HepG2 (cell line): ENCODE results near the gene BICRA. TPM values are rescaled to one million over a fixed set of nuclear protein-coding genes. Genes with fewer than 3 reads are reported as not detected.
A peak's percentile ranks its signal among the peaks of the same experiment; 100 is the strongest.

Source experiments
- ARNT2 ChIP-seq: sonication (generic); formaldehyde crosslinking; IDR thresholded peaks from 2 replicates; pipeline ENCODE4 v1.8.0; 2022; ENCODE audit warnings: mild to moderate bottlenecking, low read depth, missing genetic modification reagents, moderate library complexity
- ATF7-NPFF ChIP-seq: sonication (generic); formaldehyde crosslinking; IDR thresholded peaks from 2 replicates; pipeline ENCODE4 v1.8.1; 2023; ENCODE audit warnings: mild to moderate bottlenecking, low read depth, missing genetic modification reagents, moderate library complexity
- CBFB ChIP-seq: sonication (generic); formaldehyde crosslinking; IDR thresholded peaks from 2 replicates; pipeline ENCODE4 v1.4.0; 2020; ENCODE audit warnings: missing genetic modification reagents
- FIP1L1 ChIP-seq: fragments of 200-400 bp; formaldehyde crosslinking; IDR thresholded peaks from 2 replicates; pipeline ENCODE4 v1.6.1; 2018; ENCODE audit warnings: low read depth, mild to moderate bottlenecking, low read length, moderate library complexity, borderline replicate concordance; ENCODE audit not compliant: insufficient read depth
- FOXJ3 ChIP-seq: sonication (generic); formaldehyde crosslinking; IDR thresholded peaks from 2 replicates; pipeline ENCODE4 v1.4.0; 2020; ENCODE audit warnings: missing genetic modification reagents, mild to moderate bottlenecking, borderline replicate concordance
- HMG20A ChIP-seq: IDR thresholded peaks from 2 replicates; pipeline ENCODE4 v1.6.1; 2016; ENCODE audit warnings: borderline replicate concordance
- HNRNPH1 ChIP-seq: fragments of 200-400 bp; formaldehyde crosslinking; optimal IDR thresholded peaks from 2 replicates; pipeline ENCODE3; 2017; ENCODE audit warnings: mild to moderate bottlenecking, low read depth, low read length
- ISX ChIP-seq: sonication (generic); formaldehyde crosslinking; conservative IDR thresholded peaks from 2 replicates; pipeline ENCODE4 v1.5.0; 2020; ENCODE audit warnings: missing genetic modification reagents
- JDP2 ChIP-seq: sonication (generic); formaldehyde crosslinking; IDR thresholded peaks from 2 replicates; pipeline ENCODE4 v1.8.1; 2022; ENCODE audit warnings: missing genetic modification reagents, borderline replicate concordance
- JUNB ChIP-seq: sonication (generic); formaldehyde crosslinking; IDR thresholded peaks from 2 replicates; pipeline ENCODE4 v1.8.0; 2022; ENCODE audit warnings: missing genetic modification reagents, mild to moderate bottlenecking, borderline replicate concordance
- KAT8 ChIP-seq: IDR thresholded peaks from 2 replicates; pipeline ENCODE4 v1.6.1; 2016; ENCODE audit warnings: missing genetic modification reagents, missing compliant biosample characterization
- SKI ChIP-seq: fragments of 450-650 bp; IDR thresholded peaks from one replicate; pipeline ENCODE4 v1.6.1; 2018; ENCODE audit warnings: mild to moderate bottlenecking; ENCODE audit not compliant: partially characterized antibody
- ZNF296 ChIP-seq: sonication (generic); formaldehyde crosslinking; conservative IDR thresholded peaks from 2 replicates; pipeline ENCODE4 v1.5.0; 2020; ENCODE audit warnings: mild to moderate bottlenecking, missing genetic modification reagents
- ZNF616 ChIP-seq: sonication (generic); formaldehyde crosslinking; IDR thresholded peaks from 2 replicates; pipeline ENCODE4 v1.5.0; 2020; ENCODE audit warnings: low read depth, mild to moderate bottlenecking, missing genetic modification reagents
- ZNF883 ChIP-seq: sonication (generic); formaldehyde crosslinking; IDR thresholded peaks from 2 replicates; pipeline ENCODE4 v1.5.1; 2020; ENCODE audit warnings: mild to moderate bottlenecking, missing genetic modification reagents; ENCODE audit errors: not compliant biosample characterization
- polyA plus RNA-seq, 8 experiments: library from polyadenylated mRNA; depleted of rRNA in 3 of 8; stranded (reverse) in 7 of 8; unstranded in 1 of 8; fragments of >200 nt; fragmentation: Illumina TruSeq in 4 of 8; extraction: Trizol in 4 of 8; gene quantifications; 2 replicates each; pipeline versions ENCODE4 v1.2.1 to v1.2.3, GENCODE V29; 2011 to 2016; ENCODE audit warnings: low read depth in 4 of 8, missing spikeins in 1 of 8, mixed read lengths in 1 of 8; ENCODE audit not compliant: insufficient read depth in 1 of 8
- total RNA-seq, 5 experiments: library from RNA; depleted of rRNA; stranded (reverse); fragments of >200 nt; fragmentation: Illumina TruSeq; extraction: Trizol; gene quantifications; 2 replicates each; pipeline ENCODE4 v1.2.3, GENCODE V29; 2016; ENCODE audit warnings: low read depth in 1 of 5
- TF ChIP-seq, protein P1 (sequence below): sonication (generic); formaldehyde crosslinking; IDR thresholded peaks from 2 replicates; pipeline ENCODE4 v1.5.1; 2020; ENCODE audit warnings: mild to moderate bottlenecking, moderate library complexity, missing genetic modification reagents
- TF ChIP-seq, protein P2 (sequence below): sonication (generic); formaldehyde crosslinking; IDR thresholded peaks from 2 replicates; pipeline ENCODE4 v1.4.0; 2020; ENCODE audit warnings: missing genetic modification reagents
- TF ChIP-seq, protein P3 (sequence below): sonication (generic); formaldehyde crosslinking; IDR thresholded peaks from 2 replicates; pipeline ENCODE4 v1.8.0; 2023; ENCODE audit warnings: mild to moderate bottlenecking, missing genetic modification reagents
- TF ChIP-seq, protein P4 (sequence below): sonication (generic); formaldehyde crosslinking; IDR thresholded peaks from 2 replicates; pipeline ENCODE4 v1.4.0; 2020; ENCODE audit warnings: mild to moderate bottlenecking, low read depth, missing genetic modification reagents
- TF ChIP-seq, protein P5 (sequence below): sonication (generic); formaldehyde crosslinking; IDR thresholded peaks from 2 replicates; pipeline ENCODE4 v1.4.0; 2020; ENCODE audit warnings: missing genetic modification reagents

Gene BICRA
- total and polyA plus RNA-seq, 2 of the 13 experiments (the other 11 are each of a cell fraction or from before 2014, with no cell fraction given): 0.55 to 0.71 TPM

DNA sequence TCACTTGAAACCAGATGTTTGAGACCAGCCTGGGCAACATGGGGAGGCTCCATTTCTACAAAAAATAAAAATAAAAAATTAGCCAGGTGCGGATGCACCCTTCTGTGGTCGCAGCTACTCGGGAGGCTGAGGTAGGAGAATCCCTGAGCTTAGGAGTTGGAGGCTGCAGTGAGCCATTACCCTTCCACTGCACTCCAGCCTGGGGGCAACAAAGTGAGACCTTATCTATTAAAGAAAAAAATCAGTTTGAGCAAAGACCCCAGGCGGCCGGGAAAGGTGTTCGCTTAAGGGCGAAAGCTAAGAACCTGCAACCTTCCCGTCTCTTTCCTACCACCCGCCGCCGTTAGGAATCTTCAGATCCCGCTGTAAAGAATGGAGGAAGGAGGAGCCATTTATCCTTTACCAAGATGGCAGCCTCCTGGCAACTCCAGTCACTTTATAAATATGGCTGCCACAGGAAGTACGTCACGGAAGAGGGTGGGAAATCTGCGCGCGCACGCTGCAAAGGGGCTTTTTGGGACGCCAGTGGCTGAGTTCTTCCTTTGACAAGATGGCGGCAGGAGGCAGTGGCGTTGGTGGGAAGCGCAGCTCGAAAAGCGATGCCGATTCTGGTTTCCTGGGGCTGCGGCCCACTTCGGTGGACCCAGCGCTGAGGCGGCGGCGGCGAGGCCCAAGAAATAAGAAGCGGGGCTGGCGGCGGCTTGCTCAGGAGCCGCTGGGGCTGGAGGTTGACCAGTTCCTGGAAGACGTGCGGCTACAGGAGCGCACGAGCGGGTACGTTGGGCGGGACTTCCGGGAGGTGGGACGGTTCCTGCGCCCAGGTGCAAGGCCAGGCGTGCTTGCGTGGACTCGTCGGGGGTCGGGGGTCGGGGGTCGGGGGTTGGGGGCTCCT, 136.3 kb downstream of the BICRA start, which contains the start of gene NOP53 (continued):
- TF ChIP-seq JUNB (CRISPR knock-in tag): no peak
- no peak for TF ChIP-seq HNRNPH1
- 0 out of 2 replicates have a peak, but pooled peaks have one; percentile 20 for TF ChIP-seq ATF7-NPFF (CRISPR knock-in tag)
- no peak for TF ChIP-seq HMG20A (CRISPR knock-in tag)
- TF ChIP-seq, protein P1, sequence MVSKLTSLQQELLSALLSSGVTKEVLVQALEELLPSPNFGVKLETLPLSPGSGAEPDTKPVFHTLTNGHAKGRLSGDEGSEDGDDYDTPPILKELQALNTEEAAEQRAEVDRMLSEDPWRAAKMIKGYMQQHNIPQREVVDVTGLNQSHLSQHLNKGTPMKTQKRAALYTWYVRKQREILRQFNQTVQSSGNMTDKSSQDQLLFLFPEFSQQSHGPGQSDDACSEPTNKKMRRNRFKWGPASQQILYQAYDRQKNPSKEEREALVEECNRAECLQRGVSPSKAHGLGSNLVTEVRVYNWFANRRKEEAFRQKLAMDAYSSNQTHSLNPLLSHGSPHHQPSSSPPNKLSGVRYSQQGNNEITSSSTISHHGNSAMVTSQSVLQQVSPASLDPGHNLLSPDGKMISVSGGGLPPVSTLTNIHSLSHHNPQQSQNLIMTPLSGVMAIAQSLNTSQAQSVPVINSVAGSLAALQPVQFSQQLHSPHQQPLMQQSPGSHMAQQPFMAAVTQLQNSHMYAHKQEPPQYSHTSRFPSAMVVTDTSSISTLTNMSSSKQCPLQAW (CRISPR knock-in tag): peak; percentile 44; the same call in 1 of the 2 replicates
- TF ChIP-seq, protein P2, sequence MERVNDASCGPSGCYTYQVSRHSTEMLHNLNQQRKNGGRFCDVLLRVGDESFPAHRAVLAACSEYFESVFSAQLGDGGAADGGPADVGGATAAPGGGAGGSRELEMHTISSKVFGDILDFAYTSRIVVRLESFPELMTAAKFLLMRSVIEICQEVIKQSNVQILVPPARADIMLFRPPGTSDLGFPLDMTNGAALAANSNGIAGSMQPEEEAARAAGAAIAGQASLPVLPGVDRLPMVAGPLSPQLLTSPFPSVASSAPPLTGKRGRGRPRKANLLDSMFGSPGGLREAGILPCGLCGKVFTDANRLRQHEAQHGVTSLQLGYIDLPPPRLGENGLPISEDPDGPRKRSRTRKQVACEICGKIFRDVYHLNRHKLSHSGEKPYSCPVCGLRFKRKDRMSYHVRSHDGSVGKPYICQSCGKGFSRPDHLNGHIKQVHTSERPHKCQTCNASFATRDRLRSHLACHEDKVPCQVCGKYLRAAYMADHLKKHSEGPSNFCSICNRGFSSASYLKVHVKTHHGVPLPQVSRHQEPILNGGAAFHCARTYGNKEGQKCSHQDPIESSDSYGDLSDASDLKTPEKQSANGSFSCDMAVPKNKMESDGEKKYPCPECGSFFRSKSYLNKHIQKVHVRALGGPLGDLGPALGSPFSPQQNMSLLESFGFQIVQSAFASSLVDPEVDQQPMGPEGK (CRISPR knock-in tag): peak; percentile 25; the same call in 1 of the 2 replicates
- TF ChIP-seq, protein P3, sequence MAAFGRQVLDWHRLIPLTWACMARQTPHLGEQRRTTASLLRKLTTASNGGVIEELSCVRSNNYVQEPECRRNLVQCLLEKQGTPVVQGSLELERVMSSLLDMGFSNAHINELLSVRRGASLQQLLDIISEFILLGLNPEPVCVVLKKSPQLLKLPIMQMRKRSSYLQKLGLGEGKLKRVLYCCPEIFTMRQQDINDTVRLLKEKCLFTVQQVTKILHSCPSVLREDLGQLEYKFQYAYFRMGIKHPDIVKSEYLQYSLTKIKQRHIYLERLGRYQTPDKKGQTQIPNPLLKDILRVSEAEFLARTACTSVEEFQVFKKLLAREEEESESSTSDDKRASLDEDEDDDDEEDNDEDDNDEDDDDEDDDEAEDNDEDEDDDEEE: no peak
- no peak for TF ChIP-seq FIP1L1
- TF ChIP-seq FOXJ3 (CRISPR knock-in tag): no peak
- TF ChIP-seq, protein P4, sequence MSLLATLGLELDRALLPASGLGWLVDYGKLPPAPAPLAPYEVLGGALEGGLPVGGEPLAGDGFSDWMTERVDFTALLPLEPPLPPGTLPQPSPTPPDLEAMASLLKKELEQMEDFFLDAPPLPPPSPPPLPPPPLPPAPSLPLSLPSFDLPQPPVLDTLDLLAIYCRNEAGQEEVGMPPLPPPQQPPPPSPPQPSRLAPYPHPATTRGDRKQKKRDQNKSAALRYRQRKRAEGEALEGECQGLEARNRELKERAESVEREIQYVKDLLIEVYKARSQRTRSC (CRISPR knock-in tag): no peak
- TF ChIP-seq ARNT2: no peak
- no peak for TF ChIP-seq SKI
- peak; percentile 78 for TF ChIP-seq ZNF883 (CRISPR knock-in tag)
- TF ChIP-seq, protein P5, sequence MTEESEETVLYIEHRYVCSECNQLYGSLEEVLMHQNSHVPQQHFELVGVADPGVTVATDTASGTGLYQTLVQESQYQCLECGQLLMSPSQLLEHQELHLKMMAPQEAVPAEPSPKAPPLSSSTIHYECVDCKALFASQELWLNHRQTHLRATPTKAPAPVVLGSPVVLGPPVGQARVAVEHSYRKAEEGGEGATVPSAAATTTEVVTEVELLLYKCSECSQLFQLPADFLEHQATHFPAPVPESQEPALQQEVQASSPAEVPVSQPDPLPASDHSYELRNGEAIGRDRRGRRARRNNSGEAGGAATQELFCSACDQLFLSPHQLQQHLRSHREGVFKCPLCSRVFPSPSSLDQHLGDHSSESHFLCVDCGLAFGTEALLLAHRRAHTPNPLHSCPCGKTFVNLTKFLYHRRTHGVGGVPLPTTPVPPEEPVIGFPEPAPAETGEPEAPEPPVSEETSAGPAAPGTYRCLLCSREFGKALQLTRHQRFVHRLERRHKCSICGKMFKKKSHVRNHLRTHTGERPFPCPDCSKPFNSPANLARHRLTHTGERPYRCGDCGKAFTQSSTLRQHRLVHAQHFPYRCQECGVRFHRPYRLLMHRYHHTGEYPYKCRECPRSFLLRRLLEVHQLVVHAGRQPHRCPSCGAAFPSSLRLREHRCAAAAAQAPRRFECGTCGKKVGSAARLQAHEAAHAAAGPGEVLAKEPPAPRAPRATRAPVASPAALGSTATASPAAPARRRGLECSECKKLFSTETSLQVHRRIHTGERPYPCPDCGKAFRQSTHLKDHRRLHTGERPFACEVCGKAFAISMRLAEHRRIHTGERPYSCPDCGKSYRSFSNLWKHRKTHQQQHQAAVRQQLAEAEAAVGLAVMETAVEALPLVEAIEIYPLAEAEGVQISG (CRISPR knock-in tag): peak; percentile 93
- TF ChIP-seq KAT8: peak; percentile 95
- no peak; the same call in 1 of the 2 replicates for TF ChIP-seq CBFB
- TF ChIP-seq ZNF616 (CRISPR knock-in tag): 0 out of 2 replicates have a peak, but pooled peaks have one; percentile 58
- no peak for TF ChIP-seq JDP2 (CRISPR knock-in tag)
- no peak for TF ChIP-seq ISX
- no peak for TF ChIP-seq ZNF296 (CRISPR knock-in tag)
